Naive thymus-derived CD4-positive, alpha-beta T cell (primary cell): ENCODE measurements around the gene GPX3. TPM values are rescaled to one million over a fixed set of nuclear protein-coding genes. Genes with fewer than 3 reads are reported as not detected.

ENCODE experiments used
- ATAC-seq: fragments of 150-1000 bp; cut with Tn5 transposase; 2 replicates; pipeline ENCODE4 v1.10.0; 2021; ENCODE audit warnings: mild to moderate bottlenecking, moderate library complexity
- CTCF ChIA-PET: fragments of 350-600 bp; sonication (Branson Sonifier 250); formaldehyde crosslinking; loops from one replicate; lab custom pipeline; 2021; ENCODE audit warnings: antibody characterized with exemption; lab: Charles Lee
- POLR2A ChIA-PET: fragments of 350-600 bp; sonication (Branson Sonifier 250); formaldehyde crosslinking; loops from one replicate; lab custom pipeline; 2021; ENCODE audit warnings: antibody characterized with exemption, inconsistent platforms; lab: Charles Lee
- DNase-seq, 9 donors: peaks; one replicate each; pipeline versions ENCODE4 v3.0.0 to v3.0.0-alpha.2; 2020 to 2022; ENCODE audit warnings: mixed read lengths in 1 of 9
- H3K27ac ChIP-seq: one replicate; pipeline ENCODE4 v1.7.0; 2013; ENCODE audit warnings: mild to moderate bottlenecking, low read depth, low read length, moderate library complexity
- H3K27me3 ChIP-seq, 2 donors: one replicate each; pipeline ENCODE4 v1.7.0; 2013; ENCODE audit warnings: low read length in 2 of 2, mild to moderate bottlenecking in 2 of 2, moderate library complexity in 2 of 2; ENCODE audit not compliant: control insufficient read depth in 2 of 2, insufficient read depth in 2 of 2
- H3K36me3 ChIP-seq, 3 experiments: 1 replicate in 2 of 3; 2 replicates in 1 of 3; pipeline ENCODE4 v1.7.0; 2013; ENCODE audit warnings: low read length in 3 of 3, mild to moderate bottlenecking in 3 of 3, moderate library complexity in 1 of 3; ENCODE audit not compliant: insufficient read depth in 3 of 3, control insufficient read depth in 2 of 3
- H3K4me1 ChIP-seq, 2 donors: one replicate each; pipeline ENCODE4 v1.7.0; 2013; ENCODE audit warnings: low read length in 2 of 2, mild to moderate bottlenecking in 2 of 2, moderate library complexity in 1 of 2; ENCODE audit not compliant: control insufficient read depth in 2 of 2, insufficient read depth in 2 of 2
- H3K4me3 ChIP-seq: 2 replicates; pipeline ENCODE4 v1.7.0; 2013; ENCODE audit warnings: mild to moderate bottlenecking, low read length
- H3K9me3 ChIP-seq, 3 experiments: 1 replicate in 2 of 3; 2 replicates in 1 of 3; pipeline ENCODE4 v1.7.0; 2013; ENCODE audit warnings: low read length in 3 of 3; ENCODE audit not compliant: control insufficient read depth in 2 of 3
- H3K27ac Mint-ChIP-seq, 9 donors: one replicate each; pipeline ENCODE4 v1.8.0; 2020 to 2022; ENCODE audit warnings: mixed read lengths in 9 of 9, mild to moderate bottlenecking in 8 of 9, moderate library complexity in 5 of 9, inconsistent platforms in 2 of 9
- H3K27me3 Mint-ChIP-seq, 5 donors: one replicate each; pipeline ENCODE4 v1.8.0; 2021 to 2022; ENCODE audit warnings: mixed read lengths in 5 of 5, mild to moderate bottlenecking in 1 of 5
- H3K36me3 Mint-ChIP-seq, 5 donors: one replicate each; pipeline ENCODE4 v1.8.0; 2020 to 2022; ENCODE audit warnings: mixed read lengths in 5 of 5, mild to moderate bottlenecking in 3 of 5, inconsistent platforms in 1 of 5
- H3K4me1 Mint-ChIP-seq, 7 donors: one replicate each; pipeline ENCODE4 v1.8.0; 2020 to 2022; ENCODE audit warnings: mixed read lengths in 7 of 7, mild to moderate bottlenecking in 3 of 7, inconsistent platforms in 1 of 7
- H3K4me3 Mint-ChIP-seq, 10 donors: one replicate each; pipeline ENCODE4 v1.8.0; 2020 to 2022; ENCODE audit warnings: mild to moderate bottlenecking in 10 of 10, mixed read lengths in 10 of 10, moderate library complexity in 6 of 10, inconsistent platforms in 2 of 10
- H3K9me3 Mint-ChIP-seq, 11 donors: one replicate each; pipeline ENCODE4 v1.8.0; 2020 to 2022; ENCODE audit warnings: mixed read lengths in 11 of 11, mild to moderate bottlenecking in 4 of 11, inconsistent platforms in 1 of 11, moderate library complexity in 1 of 11
- intact Hi-C, 2 donors: fragments of 100-400 bp; cut with micrococcal nuclease; formaldehyde crosslinking; loops; one replicate each; pipeline ENCODE4 v1.15.1; 2023
- polyA plus RNA-seq, 2 donors: library from polyadenylated mRNA; unstranded; fragments of 300-500 nt; fragmentation: Illumina TruSeq; gene quantifications; one replicate each; pipeline ENCODE4 v1.2.3, GENCODE V29; 2021
- total RNA-seq, 6 experiments: library from RNA in 5 of 6; stranded (reverse) in 5 of 6; gene quantifications; 1 replicate in 5 of 6; 2 replicates in 1 of 6; pipeline ENCODE4 v1.2.3 and lab custom pipeline; 2021 to 2026

GPX3 gene, protein sequence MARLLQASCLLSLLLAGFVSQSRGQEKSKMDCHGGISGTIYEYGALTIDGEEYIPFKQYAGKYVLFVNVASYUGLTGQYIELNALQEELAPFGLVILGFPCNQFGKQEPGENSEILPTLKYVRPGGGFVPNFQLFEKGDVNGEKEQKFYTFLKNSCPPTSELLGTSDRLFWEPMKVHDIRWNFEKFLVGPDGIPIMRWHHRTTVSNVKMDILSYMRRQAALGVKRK
- total RNA-seq: 1 to 10 TPM in 1 of 5 experiments, under 1 TPM in 1, not detected in 3; 0.98 to 1.1 TPM
- 1 to 10 TPM in 1 of 2 donors, not detected in 1; 1.2 TPM for polyA plus RNA-seq
- total RNA-seq (lab: John Stamatoyannopoulos, UW): not detected

DNA sequence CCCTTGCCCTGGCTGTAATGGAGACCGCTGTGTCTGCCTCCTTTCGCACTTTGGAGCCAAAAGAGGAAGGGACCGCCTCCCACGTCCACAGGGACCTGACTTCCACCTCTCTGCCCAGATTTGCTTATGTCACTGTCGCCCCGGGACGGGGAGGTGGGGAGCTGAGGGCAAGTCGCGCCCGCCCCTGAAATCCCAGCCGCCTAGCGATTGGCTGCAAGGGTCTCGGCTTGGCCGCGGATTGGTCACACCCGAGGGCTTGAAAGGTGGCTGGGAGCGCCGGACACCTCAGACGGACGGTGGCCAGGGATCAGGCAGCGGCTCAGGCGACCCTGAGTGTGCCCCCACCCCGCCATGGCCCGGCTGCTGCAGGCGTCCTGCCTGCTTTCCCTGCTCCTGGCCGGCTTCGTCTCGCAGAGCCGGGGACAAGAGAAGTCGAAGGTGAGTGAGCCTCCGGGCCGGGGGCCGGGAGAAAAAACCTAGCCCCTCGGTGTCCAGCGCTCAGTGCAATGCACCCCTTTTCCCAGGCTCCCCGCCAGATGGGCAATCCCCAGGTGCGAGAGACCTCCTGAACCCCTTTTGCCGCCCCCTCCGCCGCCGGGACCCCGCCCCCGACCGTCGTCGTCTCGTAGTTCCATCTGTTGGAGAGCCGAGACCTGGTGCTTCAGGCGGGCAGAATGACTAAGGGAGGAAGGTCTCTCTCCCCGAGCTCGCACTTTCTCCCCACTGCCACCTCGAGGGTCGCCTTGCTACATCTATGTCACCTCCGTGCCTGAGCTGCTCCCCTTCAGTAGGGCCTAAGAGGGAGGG lies at the start of gene GPX3:
TSS of gene GPX3 (plus strand) at position 288 of the 807 bp plus-strand sequence. CDS start at position 352, 64 bp downstream.
- DNase-seq (peak in 7 of 9 donors; percentile 8 to 28 (median 13)), ATAC-seq (peak; percentile 77)
- Mint-ChIP-seq H3K4me3 (peak within 1 kb of the TSS; percentile 13 to 82 (median 76)), H3K9me3 (peaks cover 0 to 1% (median 0%) of the 10 kb centered on the region in 11 donors), H3K4me1 (peaks cover 13 to 38% (median 22%) of the 10 kb centered on the region in 7 donors), H3K27me3 (peaks cover 9 to 22% (median 17%) of the 10 kb centered on the region in 5 donors), H3K27ac (peak within 1 kb of the TSS in 2 of 9 donors; percentile 1 to 32), H3K36me3 (peaks cover 0 to 32% (median 3%) of the 10 kb centered on the region in 5 donors)
- CTCF ChIA-PET: no interaction called here
- POLR2A ChIA-PET: no interaction called here
- H3K27ac ChIP-seq: no peak within 1 kb of the TSS
- no peaks in the 10 kb centered on the region for H3K9me3 ChIP-seq
- H3K4me3 ChIP-seq: peak within 1 kb of the TSS; percentile 34
- no peaks in the 10 kb centered on the region for H3K36me3 ChIP-seq
- intact Hi-C loops: no loop called here
- no peaks in the 10 kb centered on the region for H3K27me3 ChIP-seq
- peaks cover 0 to 6% of the 10 kb centered on the region in 2 donors for H3K4me1 ChIP-seq

DNA sequence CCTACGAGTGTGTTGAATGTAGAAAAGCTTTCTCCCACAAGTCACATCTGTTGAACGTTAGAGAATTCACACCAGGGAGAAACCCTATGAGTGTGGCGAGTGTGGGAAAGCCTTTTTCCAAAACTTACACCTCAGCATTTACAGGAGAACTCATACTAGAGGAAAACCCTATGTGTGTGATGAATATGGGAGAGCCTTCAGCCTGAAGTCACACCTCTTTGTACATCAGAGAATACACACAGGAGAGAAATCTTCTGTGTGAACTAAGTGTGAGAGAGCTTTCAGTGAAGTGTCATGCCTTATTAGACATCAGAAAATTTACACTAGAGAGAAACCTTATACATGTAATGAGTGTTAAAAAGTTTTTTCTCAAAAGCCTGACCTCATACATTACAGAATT lies 41.8 kb upstream of the GPX3 start:
- POLR2A ChIA-PET: no interaction called here
- no peaks in the 10 kb centered on the region for H3K9me3 ChIP-seq
- DNase-seq: no peak
- no peaks in the 10 kb centered on the region for H3K4me1 ChIP-seq
- Mint-ChIP-seq H3K36me3 (peaks cover 0 to 3% (median 0%) of the 10 kb centered on the region in 5 donors), H3K9me3 (peaks cover 0 to 17% (median 2%) of the 10 kb centered on the region in 11 donors), H3K4me1 (no peaks in the 10 kb centered on the region), H3K4me3 (no peak overlapping the region), H3K27me3 (peaks cover 0 to 24% (median 15%) of the 10 kb centered on the region in 5 donors), H3K27ac (no peak overlapping the region)
- CTCF ChIA-PET: no interaction called here
- intact Hi-C loops: no loop called here
- no peaks in the 10 kb centered on the region for H3K36me3 ChIP-seq
- H3K27me3 ChIP-seq: no peaks in the 10 kb centered on the region
- no peak for ATAC-seq
- H3K4me3 ChIP-seq: no peak overlapping the region
- H3K27ac ChIP-seq: no peak overlapping the region

DNA sequence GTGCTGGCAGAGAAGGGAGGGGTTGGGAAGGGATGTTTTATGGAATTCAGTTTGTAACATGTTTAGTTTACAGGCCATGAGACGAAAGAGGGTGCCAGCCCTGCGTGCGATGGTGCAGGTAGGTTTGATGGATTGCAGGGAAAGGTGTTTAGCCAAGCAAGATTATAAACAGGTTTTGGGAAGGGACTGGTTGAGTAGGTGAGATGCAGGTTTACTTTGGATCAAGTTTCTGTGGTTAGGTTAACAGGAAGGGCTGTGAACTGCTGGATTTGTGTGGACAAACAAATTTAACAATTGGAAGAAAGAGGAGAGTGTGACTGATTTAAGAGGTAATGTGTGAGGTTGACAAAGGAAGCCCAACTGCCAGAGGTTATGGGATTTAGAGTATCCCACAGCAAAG lies 32.6 kb upstream of the GPX3 start:
- no peak overlapping the region for H3K4me3 ChIP-seq
- H3K36me3 ChIP-seq: no peaks in the 10 kb centered on the region
- ChIA-PET POLR2A (no interaction called here), CTCF (no interaction called here)
- Mint-ChIP-seq H3K27me3 (peaks cover 0 to 5% (median 0%) of the 10 kb centered on the region in 5 donors), H3K27ac (no peak overlapping the region), H3K36me3 (peaks cover 4 to 8% (median 7%) of the 10 kb centered on the region in 5 donors), H3K9me3 (peaks cover 0 to 13% (median 5%) of the 10 kb centered on the region in 11 donors), H3K4me3 (no peak overlapping the region), H3K4me1 (no peaks in the 10 kb centered on the region)
- no peaks in the 10 kb centered on the region for H3K27me3 ChIP-seq
- ATAC-seq (no peak), DNase-seq (no peak)
- no peaks in the 10 kb centered on the region for H3K4me1 ChIP-seq
- H3K27ac ChIP-seq: no peak overlapping the region
- no peaks in the 10 kb centered on the region for H3K9me3 ChIP-seq
- intact Hi-C loops: no loop called here

DNA sequence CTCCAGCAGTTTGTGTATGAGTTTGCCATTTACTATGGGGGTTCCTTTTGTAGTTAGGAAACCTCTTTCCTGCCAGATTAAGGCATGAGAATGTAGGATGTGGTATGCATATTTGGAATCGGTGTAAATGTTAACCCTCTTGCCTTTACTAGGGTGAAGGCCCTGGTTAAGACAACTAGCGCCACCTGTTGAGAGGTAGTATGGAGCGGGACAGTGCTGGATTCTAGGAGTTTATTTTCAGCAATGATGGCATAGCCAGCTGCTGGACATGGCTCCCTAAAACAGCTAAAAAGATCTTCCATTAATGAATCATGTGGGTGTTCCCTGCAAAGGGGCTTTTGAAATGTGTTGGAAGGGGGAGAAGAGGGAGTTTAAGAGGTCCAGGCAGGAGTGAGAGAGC lies 30.7 kb upstream of the GPX3 start:
- Mint-ChIP-seq H3K9me3 (peaks cover 3 to 32% (median 11%) of the 10 kb centered on the region in 11 donors), H3K4me3 (no peak overlapping the region), H3K27ac (no peak overlapping the region), H3K27me3 (peaks cover 0 to 4% (median 0%) of the 10 kb centered on the region in 5 donors), H3K4me1 (no peaks in the 10 kb centered on the region), H3K36me3 (peaks cover 4 to 15% (median 9%) of the 10 kb centered on the region in 5 donors)
- no peak overlapping the region for H3K4me3 ChIP-seq
- no peaks in the 10 kb centered on the region for H3K27me3 ChIP-seq
- DNase-seq: no peak
- no peak overlapping the region for H3K27ac ChIP-seq
- no peak for ATAC-seq
- H3K4me1 ChIP-seq: no peaks in the 10 kb centered on the region
- intact Hi-C loops: no loop called here
- no peaks in the 10 kb centered on the region for H3K9me3 ChIP-seq
- CTCF ChIA-PET: interaction anchor here (0.6 kb wide), 1 partner anchor 1353 kb away, joined by 3 read pairs; no protein-coding TSS in a partner anchor
- H3K36me3 ChIP-seq: no peaks in the 10 kb centered on the region
- POLR2A ChIA-PET: no interaction called here

DNA sequence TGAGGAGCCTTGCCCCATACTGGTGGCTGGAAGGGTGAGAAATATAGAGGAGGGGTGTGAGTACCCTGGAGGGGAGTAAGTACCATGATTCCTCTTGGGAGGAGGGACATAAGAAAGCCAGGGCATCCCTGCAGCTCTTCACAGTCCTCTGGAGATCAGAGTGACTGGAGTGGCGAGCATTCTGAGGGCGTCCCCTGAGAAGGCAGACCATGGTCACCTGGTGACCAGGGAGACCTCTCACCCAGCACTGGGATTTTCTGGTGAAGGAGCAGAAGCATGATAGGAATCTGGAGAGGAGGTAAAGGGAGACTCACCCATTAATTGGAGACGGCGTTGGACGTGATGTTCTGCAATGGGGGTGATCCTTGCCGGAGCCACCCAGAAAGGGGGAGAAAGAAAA lies 27.7 kb upstream of the GPX3 start:
- no peak for ATAC-seq
- H3K27ac ChIP-seq: no peak overlapping the region
- Mint-ChIP-seq H3K9me3 (peaks cover 2 to 43% (median 11%) of the 10 kb centered on the region in 11 donors), H3K27me3 (peaks cover 0 to 6% (median 0%) of the 10 kb centered on the region in 5 donors), H3K4me1 (no peaks in the 10 kb centered on the region), H3K4me3 (no peak overlapping the region), H3K36me3 (peaks cover 4 to 18% (median 9%) of the 10 kb centered on the region in 5 donors), H3K27ac (no peak overlapping the region)
- H3K36me3 ChIP-seq: no peaks in the 10 kb centered on the region
- H3K27me3 ChIP-seq: no peaks in the 10 kb centered on the region
- H3K9me3 ChIP-seq: no peaks in the 10 kb centered on the region
- H3K4me3 ChIP-seq: no peak overlapping the region
- CTCF ChIA-PET: no interaction called here
- no peak for DNase-seq
- POLR2A ChIA-PET: no interaction called here
- intact Hi-C loops: no loop called here
- H3K4me1 ChIP-seq: no peaks in the 10 kb centered on the region

DNA sequence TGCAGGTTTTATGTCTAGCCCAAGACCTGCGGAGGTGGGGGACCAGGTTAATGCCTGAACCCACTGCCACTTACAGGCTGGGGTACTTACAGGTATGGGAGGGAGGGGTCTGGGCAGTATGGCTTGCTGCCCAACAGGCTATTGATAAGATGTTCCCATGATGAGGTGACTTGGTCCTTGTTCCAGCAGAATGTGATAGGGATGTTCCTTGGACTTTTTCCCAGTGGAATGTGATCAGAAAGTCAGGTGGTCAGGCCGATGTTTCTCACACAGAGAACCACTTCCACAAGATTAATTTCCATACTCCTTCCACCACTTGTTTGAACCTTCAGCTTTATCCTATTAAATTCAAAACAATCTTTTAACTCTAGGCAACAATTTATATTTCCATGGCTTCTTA lies 27.0 kb upstream of the GPX3 start:
- ATAC-seq (no peak), DNase-seq (no peak)
- no peak overlapping the region for H3K27ac ChIP-seq
- H3K4me1 Mint-ChIP-seq: no peaks in the 10 kb centered on the region
- peaks cover 2 to 43% (median 11%) of the 10 kb centered on the region in 11 donors for H3K9me3 Mint-ChIP-seq
- peaks cover 4 to 18% (median 9%) of the 10 kb centered on the region in 5 donors for H3K36me3 Mint-ChIP-seq
- POLR2A ChIA-PET: no interaction called here
- intact Hi-C loops: no loop called here
- no peak overlapping the region for H3K4me3 Mint-ChIP-seq
- no peak overlapping the region for H3K4me3 ChIP-seq
- no peaks in the 10 kb centered on the region for H3K4me1 ChIP-seq
- CTCF ChIA-PET: no interaction called here
- peaks cover 0 to 6% (median 0%) of the 10 kb centered on the region in 5 donors for H3K27me3 Mint-ChIP-seq
- no peaks in the 10 kb centered on the region for H3K9me3 ChIP-seq
- H3K27ac Mint-ChIP-seq: no peak overlapping the region
- no peaks in the 10 kb centered on the region for H3K27me3 ChIP-seq
- no peaks in the 10 kb centered on the region for H3K36me3 ChIP-seq
